Psoas muscle (tissue), 8 donors: ENCODE measurements around the gene GALNT10. TPM values are rescaled to one million over a fixed set of nuclear protein-coding genes. Genes with fewer than 3 reads are reported as not detected.

Source experiments
- ATAC-seq, 4 donors: fragments of 200-7000 bp; cut with Tn5 transposase; one replicate each; pipeline ENCODE4 v1.9.1; 2020; ENCODE audit warnings: moderate library complexity in 3 of 4, mild to moderate bottlenecking in 2 of 4
- DNase-seq, 2 donors: peaks; one replicate each; pipeline ENCODE4 v3.0.0-alpha.2; 2020
- H3K27ac ChIP-seq: fragments of 200-600 bp; one replicate; pipeline ENCODE4 v1.8.0; 2022
- H3K27me3 ChIP-seq, 3 donors: fragments of 200-600 bp in 1 of 3; one replicate each; pipeline versions ENCODE4 v1.6.1 to v1.8.0; 2013 to 2022; ENCODE audit warnings: low read length in 2 of 3, mild to moderate bottlenecking in 2 of 3, moderate library complexity in 1 of 3; ENCODE audit not compliant: insufficient read depth in 3 of 3
- H3K36me3 ChIP-seq, 2 donors: fragments of 200-600 bp in 1 of 2; one replicate each; pipeline versions ENCODE4 v1.6.1 to v1.8.0; 2013 to 2022; ENCODE audit warnings: low read depth in 1 of 2, mild to moderate bottlenecking in 1 of 2, moderate library complexity in 1 of 2; ENCODE audit not compliant: insufficient read depth in 1 of 2
- H3K4me1 ChIP-seq: fragments of 200-600 bp; one replicate; pipeline ENCODE4 v1.8.0; 2022
- H3K4me3 ChIP-seq: fragments of 200-600 bp; one replicate; pipeline ENCODE4 v1.8.0; 2022; ENCODE audit warnings: mild to moderate bottlenecking
- H3K9me3 ChIP-seq: fragments of 200-600 bp; one replicate; pipeline ENCODE4 v1.8.0; 2022
- WGBS, 3 donors: extraction: QIAGEN DNeasy Blood & Tissue Kit; methylation state at CpG; one replicate each; pipeline versions ENCODE4 v1.1.6 to v1.1.7; 2013; 5-methylcytosine and 5-hydroxymethylcytosine counted together
- intact Hi-C, 2 donors: fragments of 100-400 bp; cut with DNase I; formaldehyde crosslinking; loops; one replicate each; pipeline versions ENCODE4 v1.11.0 to v1.14.2; 2022
- polyA plus RNA-seq, 3 donors: library from polyadenylated mRNA; stranded (reverse); fragments of 200-250 nt; gene quantifications; one replicate each; pipeline ENCODE4 v1.2.3, GENCODE V29; 2013
- total RNA-seq, 4 donors: library from RNA; stranded (reverse); fragmentation: NEBNext Ultra II Directional in 2 of 4; extraction: Animal tissue kit (Norgen Biotek cat#: 25700) in 2 of 4; gene quantifications; one replicate each; pipeline versions ENCODE4 v1.2.1 to v1.2.4, GENCODE V29; 2021 to 2023
- TF ChIP-seq, protein P1 (sequence below): fragments of 200-600 bp; IDR thresholded peaks from one replicate; pipeline ENCODE4 v1.8.0; 2022; ENCODE audit warnings: antibody characterized with exemption
- donor health status: healthy with polysubstance abuse.
- donor health status: DM: no; HTN: no; CAD: no; lungs with moderate emphysema.
- donor health status: Bipolar disorder and iron deficiency.
- donor health status: healthy.
- donor health status: DM: yes; HTN: yes; CAD: no.
- donor health status: DM: no; HTN: no; CAD: no.
- donor health status: DM: no; HTN: no; CAD: no.
- donor health status: DM: yes; HTN: yes; CAD: no.

GALNT10 gene
- total and polyA plus RNA-seq, 7 donors = 4.2 to 9.9 (median 6.8) TPM

- DNase-seq (no peak), ATAC-seq (no peak)
- Histone ChIP-seq H3K27me3 (no peaks in the 10 kb centered on the region), H3K4me1 (no peaks in the 10 kb centered on the region), H3K9me3 (no peaks in the 10 kb centered on the region), H3K36me3 (peaks cover 0 to 15% of the 10 kb centered on the region in 2 donors), H3K4me3 (no peak overlapping the region), H3K27ac (no peak overlapping the region)
- WGBS, 3 donors = 77 to 95% (median 90%) methylated on average over 3 of the region's 3 CpGs
- TF ChIP-seq, protein P1, sequence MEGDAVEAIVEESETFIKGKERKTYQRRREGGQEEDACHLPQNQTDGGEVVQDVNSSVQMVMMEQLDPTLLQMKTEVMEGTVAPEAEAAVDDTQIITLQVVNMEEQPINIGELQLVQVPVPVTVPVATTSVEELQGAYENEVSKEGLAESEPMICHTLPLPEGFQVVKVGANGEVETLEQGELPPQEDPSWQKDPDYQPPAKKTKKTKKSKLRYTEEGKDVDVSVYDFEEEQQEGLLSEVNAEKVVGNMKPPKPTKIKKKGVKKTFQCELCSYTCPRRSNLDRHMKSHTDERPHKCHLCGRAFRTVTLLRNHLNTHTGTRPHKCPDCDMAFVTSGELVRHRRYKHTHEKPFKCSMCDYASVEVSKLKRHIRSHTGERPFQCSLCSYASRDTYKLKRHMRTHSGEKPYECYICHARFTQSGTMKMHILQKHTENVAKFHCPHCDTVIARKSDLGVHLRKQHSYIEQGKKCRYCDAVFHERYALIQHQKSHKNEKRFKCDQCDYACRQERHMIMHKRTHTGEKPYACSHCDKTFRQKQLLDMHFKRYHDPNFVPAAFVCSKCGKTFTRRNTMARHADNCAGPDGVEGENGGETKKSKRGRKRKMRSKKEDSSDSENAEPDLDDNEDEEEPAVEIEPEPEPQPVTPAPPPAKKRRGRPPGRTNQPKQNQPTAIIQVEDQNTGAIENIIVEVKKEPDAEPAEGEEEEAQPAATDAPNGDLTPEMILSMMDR = no peak
- intact Hi-C loops = no loop called here
Observed at GRCh38 chr5:154331924-154332323, 141.4 kb downstream of the GALNT10 start.

GRCh38 chr5:154332451-154332850, 141.9 kb downstream of the GALNT10 start:
- WGBS, 3 donors = 96 to 98% (median 97%) methylated on average over 6 of the region's 6 CpGs
- DNase-seq (no peak), ATAC-seq (no peak)
- TF ChIP-seq, protein P1 = no peak
- Histone ChIP-seq H3K27ac (no peak overlapping the region), H3K27me3 (no peaks in the 10 kb centered on the region), H3K36me3 (peaks cover 0 to 15% of the 10 kb centered on the region in 2 donors), H3K9me3 (no peaks in the 10 kb centered on the region), H3K4me3 (no peak overlapping the region), H3K4me1 (no peaks in the 10 kb centered on the region)
- intact Hi-C loops = no loop called here

- no peaks in the 10 kb centered on the region for H3K4me1 ChIP-seq
- H3K9me3 ChIP-seq = no peaks in the 10 kb centered on the region
- 92 to 93% (median 93%) methylated on average over 4 of the region's 4 CpGs for WGBS, 3 donors
- DNase-seq (no peak), ATAC-seq (no peak)
- no peaks in the 10 kb centered on the region for H3K27me3 ChIP-seq
- H3K4me3 ChIP-seq = no peak overlapping the region
- intact Hi-C loops = no loop called here
- H3K36me3 ChIP-seq = peaks cover 0 to 15% of the 10 kb centered on the region in 2 donors
- TF ChIP-seq, protein P1 = no peak
- no peak overlapping the region for H3K27ac ChIP-seq
Observed at GRCh38 chr5:154333016-154333415, 142.5 kb downstream of the GALNT10 start.

GRCh38 chr5:154334406-154335064, 144.0 kb downstream of the GALNT10 start:
- no peak overlapping the region for H3K27ac ChIP-seq
- H3K4me3 ChIP-seq = no peak overlapping the region
- DNase-seq (no peak), ATAC-seq (no peak)
- intact Hi-C loops = no loop called here
- 74 to 80% (median 79%) methylated on average over 6 of the region's 6 CpGs for WGBS, 3 donors
- peaks cover 0 to 15% of the 10 kb centered on the region in 2 donors for H3K36me3 ChIP-seq
- no peaks in the 10 kb centered on the region for H3K4me1 ChIP-seq
- H3K9me3 ChIP-seq = no peaks in the 10 kb centered on the region
- H3K27me3 ChIP-seq = no peaks in the 10 kb centered on the region
- TF ChIP-seq, protein P1 = no peak

- no peaks in the 10 kb centered on the region for H3K9me3 ChIP-seq
- ATAC-seq (no peak), DNase-seq (no peak)
- TF ChIP-seq, protein P1 = no peak
- H3K4me3 ChIP-seq = no peak overlapping the region
- H3K27me3 ChIP-seq = no peaks in the 10 kb centered on the region
- intact Hi-C loops = no loop called here
- WGBS, 3 donors = 80 to 88% (median 85%) methylated on average over 5 of the region's 5 CpGs
- H3K4me1 ChIP-seq = no peaks in the 10 kb centered on the region
- H3K36me3 ChIP-seq = peaks cover 0 to 11% of the 10 kb centered on the region in 2 donors
- no peak overlapping the region for H3K27ac ChIP-seq
Observed at GRCh38 chr5:154335065-154335448, 144.5 kb downstream of the GALNT10 start.
